LHCN-M2 (cell line): ENCODE results near the gene PSMG1. TPM values are rescaled to one million over a fixed set of nuclear protein-coding genes. Genes with fewer than 3 reads are reported as not detected.
A peak's percentile ranks its signal among the peaks of the same experiment; 100 is the strongest.
"Not testable (repeated sequence)": the region's sequence is repeated elsewhere in the genome, so short reads cannot be mapped to it uniquely, and the experiment has no call there.

Source experiments
- DNase-seq: peaks from one replicate; pipeline ENCODE4 v3.0.0-alpha.2; 2012; ENCODE audit warnings: low read depth
- total RNA-seq: library from RNA; depleted of rRNA; stranded (reverse); fragments of >200 nt; gene quantifications from 2 replicates; pipeline ENCODE4 v1.2.3, GENCODE V29; 2014

Gene PSMG1
- total RNA-seq, 1 experiment from 2014 or later, result 74.7 TPM

- DNase-seq, result no peak
Measured at GRCh38 chr21:39156024-39156423, 27.2 kb downstream of the PSMG1 start.

GRCh38 chr21:39155578-39155977, 27.7 kb downstream of the PSMG1 start:
- no peak for DNase-seq

GRCh38 chr21:39153842-39154241, 29.4 kb downstream of the PSMG1 start:
- DNase-seq, result peak; percentile 58

- DNase-seq, result peak; percentile 64
Measured at GRCh38 chr21:39153373-39153772, 29.9 kb downstream of the PSMG1 start.

GRCh38 chr21:39152271-39152670, 31.0 kb downstream of the PSMG1 start:
- DNase-seq, result no peak

GRCh38 chr21:39150877-39151276, 32.4 kb downstream of the PSMG1 start:
- DNase-seq, result no peak

GRCh38 chr21:39150316-39150715, 32.9 kb downstream of the PSMG1 start:
- DNase-seq, result no peak

GRCh38 chr21:39149882-39150281, 33.4 kb downstream of the PSMG1 start:
- no peak for DNase-seq

- no peak for DNase-seq
Measured at GRCh38 chr21:39148975-39149374, 34.3 kb downstream of the PSMG1 start.

GRCh38 chr21:39144191-39144590, 39.1 kb downstream of the PSMG1 start:
- no peak for DNase-seq

GRCh38 chr21:39142972-39143371, 40.3 kb downstream of the PSMG1 start:
- DNase-seq, result no peak

GRCh38 chr21:39141502-39141901, 41.7 kb downstream of the PSMG1 start:
- peak; percentile 32 for DNase-seq

GRCh38 chr21:39137248-39138178, 45.7 kb downstream of the PSMG1 start:
- DNase-seq, result no peak

- no peak for DNase-seq
Measured at GRCh38 chr21:39136711-39137110, 46.5 kb downstream of the PSMG1 start.

GRCh38 chr21:39136138-39136537, 47.1 kb downstream of the PSMG1 start:
- not testable (repeated sequence) for DNase-seq

- no peak for DNase-seq
Measured at GRCh38 chr21:39134288-39134810, 48.9 kb downstream of the PSMG1 start.

- DNase-seq, result no peak
Measured at GRCh38 chr21:39132248-39132647, 51.0 kb downstream of the PSMG1 start.

GRCh38 chr21:39131791-39132190, 51.5 kb downstream of the PSMG1 start:
- DNase-seq, result no peak

GRCh38 chr21:39127506-39127905, 55.7 kb downstream of the PSMG1 start:
- DNase-seq, result no peak

GRCh38 chr21:39126486-39126806, 56.8 kb downstream of the PSMG1 start:
- DNase-seq, result no peak

GRCh38 chr21:39125752-39126485, 57.3 kb downstream of the PSMG1 start:
- DNase-seq, result peak; percentile 53
